ENCODE measurements around the gene MUSTN1.

MUSTN1 gene

DNA sequence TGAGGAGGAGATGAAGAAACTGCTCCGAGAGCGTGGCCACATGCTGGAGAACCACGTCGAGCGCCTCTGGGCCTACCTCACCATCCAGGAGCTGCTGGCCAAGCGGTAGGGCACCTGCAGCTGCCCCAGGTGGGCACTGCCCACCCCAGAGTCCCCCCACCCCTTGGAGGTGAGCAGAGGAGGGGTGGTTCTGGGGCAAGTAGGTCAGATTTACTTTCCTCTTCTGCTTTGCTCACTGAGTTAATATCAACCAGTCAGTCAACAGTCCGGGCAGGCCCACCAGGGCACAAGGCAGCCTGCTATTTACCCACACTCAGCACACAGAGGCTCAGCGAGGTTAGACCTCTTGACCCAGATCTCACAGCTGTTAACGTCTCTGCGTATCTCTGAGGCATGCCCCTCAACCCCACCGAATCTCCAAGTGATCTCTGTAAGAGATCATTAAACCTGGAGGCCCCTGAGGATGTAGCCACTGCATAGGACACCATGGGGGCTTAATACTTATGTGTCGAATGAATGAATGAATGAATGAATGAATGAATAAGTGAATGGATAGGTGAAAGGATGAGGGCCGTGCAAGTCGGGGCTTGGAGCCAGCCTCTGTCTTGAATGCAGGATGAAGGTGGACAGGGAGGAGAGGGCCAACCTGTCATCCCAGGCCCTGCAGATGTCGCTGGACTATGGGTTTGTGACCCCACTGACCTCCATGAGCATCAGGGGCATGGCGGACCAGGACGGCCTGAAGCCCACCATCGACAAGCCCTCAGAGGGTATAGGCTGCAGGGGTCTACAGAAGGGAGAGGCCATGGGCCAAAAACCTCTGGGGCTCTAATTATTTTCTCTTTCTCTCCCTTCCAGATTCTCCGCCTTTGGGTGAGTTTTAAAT lies 48.2 kb downstream of the MUSTN1 start:
- no peak for DNase-seq (ENCODE audit: low read depth)

DNA sequence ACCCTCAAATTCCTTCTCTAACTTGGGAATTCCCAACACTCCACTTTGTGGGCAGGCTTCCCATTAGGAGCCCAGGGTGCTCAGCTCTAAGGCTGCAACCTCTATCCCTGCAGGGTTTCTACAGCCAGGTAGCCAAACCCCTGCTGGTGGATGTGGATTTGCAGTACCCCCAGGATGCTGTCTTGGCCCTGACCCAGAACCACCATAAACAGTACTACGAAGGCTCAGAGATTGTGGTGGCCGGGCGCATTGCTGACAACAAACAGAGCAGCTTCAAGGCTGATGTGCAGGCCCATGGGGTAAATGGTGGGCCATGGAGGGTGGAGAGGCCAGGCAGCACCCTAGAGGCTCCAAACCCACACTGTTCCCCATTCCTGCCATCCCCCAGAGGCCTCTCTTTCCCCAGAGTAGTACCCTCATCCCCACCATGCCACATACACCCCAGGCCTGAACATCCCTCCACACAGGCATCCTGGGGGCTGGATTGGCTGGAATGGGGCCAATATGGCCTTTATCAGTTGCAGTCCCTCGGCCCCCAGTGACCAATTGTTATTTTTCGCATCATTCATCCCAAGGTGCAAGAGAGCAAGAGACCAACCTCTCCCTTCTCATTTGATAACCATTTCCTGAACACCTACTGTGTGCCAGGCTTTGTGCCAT lies 49.8 kb downstream of the MUSTN1 start:
- DNase-seq (ENCODE audit: low read depth), result no peak

DNA sequence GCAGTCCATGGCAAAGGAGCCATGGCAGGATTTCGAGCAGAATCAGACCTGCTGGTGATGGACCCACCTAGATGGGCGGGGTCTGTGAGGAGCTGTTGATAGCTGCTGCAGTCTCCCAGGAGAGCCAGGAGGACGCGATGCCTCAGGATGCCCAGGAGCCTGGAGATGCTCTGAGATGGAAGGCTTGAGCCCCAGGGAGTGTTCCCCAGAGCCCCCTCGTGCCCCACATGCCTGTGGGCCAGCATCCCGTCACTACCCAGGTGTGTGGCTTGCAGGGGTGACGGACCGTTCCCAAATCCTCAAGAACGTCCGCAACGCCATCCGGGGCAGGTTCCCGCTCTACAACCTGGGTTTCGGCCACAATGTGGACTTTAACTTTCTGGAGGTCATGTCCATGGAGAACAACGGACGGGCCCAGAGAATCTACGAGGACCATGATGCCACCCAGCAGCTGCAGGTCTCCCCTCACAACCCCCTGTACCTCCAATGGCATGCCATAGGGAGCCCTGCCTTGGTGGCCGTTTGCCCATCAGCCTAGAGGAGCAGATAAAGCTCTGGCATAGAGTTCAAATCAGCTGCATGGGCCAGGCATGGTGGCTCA lies 50.7 kb downstream of the MUSTN1 start:
- DNase-seq (ENCODE audit: low read depth), result no peak

DNA sequence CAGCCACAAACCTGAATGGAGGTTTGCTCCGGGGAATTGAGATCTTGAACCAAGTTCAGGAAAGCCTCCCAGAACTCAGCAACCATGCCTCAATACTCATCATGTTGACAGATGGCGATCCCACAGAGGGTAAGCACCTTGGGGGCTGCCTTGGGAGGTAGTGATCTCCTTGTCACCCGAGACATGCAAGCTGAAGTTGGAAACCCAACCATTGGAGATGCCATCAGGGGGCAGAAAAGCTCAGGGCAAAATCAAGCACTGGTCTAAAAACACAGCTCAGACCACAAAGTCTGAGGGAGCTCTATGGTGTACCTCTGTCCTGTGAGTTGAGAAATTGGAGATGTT lies 51.6 kb downstream of the MUSTN1 start:
- no peak for DNase-seq (ENCODE audit: low read depth)
